ENCODE data around the gene C1orf141. TPM values are rescaled to one million over a fixed set of nuclear protein-coding genes. Genes with fewer than 3 reads are reported as not detected.

Gene C1orf141
- total and polyA plus RNA-seq, 9 of the 15 experiments (the other 6 are each of a cell fraction or from before 2014, with no cell fraction given) = not detected

- H3K4me2 ChIP-seq (ENCODE audit: insufficient read depth, low read length) = no peak overlapping the region
- H3K4me1 ChIP-seq (replicated peaks in 1 of 2; ENCODE audit: control insufficient read depth in 2 of 2, insufficient read depth in 2 of 2, low read length in 2 of 2) = peaks cover 12 to 15% of the 10 kb centered on the region in 2 experiments; a peak in 3 of 5 replicates
- intact Hi-C loops (cut with micrococcal nuclease) (no loop called here), in situ Hi-C loops (cut with MboI) (loop anchor here (5.0 kb wide), 1 partner anchor 49 kb away; no protein-coding TSS in a partner anchor)
- ATAC-seq = no peak
- H3K27me3 ChIP-seq (ENCODE audit: control insufficient read depth in 2 of 2, insufficient read depth in 2 of 2, low read length in 2 of 2) = no peaks in the 10 kb centered on the region
- no TSS peak for BruUV-seq (replicated peaks)
- no peak overlapping the region for H2AFZ ChIP-seq (ENCODE audit: low read depth, low read length)
- no peaks in the 10 kb centered on the region for H3K36me3 ChIP-seq (ENCODE audit: control insufficient read depth, insufficient read depth, low read length)
- H3K9me3 ChIP-seq (replicated peaks; ENCODE audit: control insufficient read depth, insufficient read depth, low read depth, low read length) = no peaks in the 10 kb centered on the region
- no peak overlapping the region for H3K27ac ChIP-seq (ENCODE audit: extremely low read depth, low read depth, low read length)
- H3K9ac ChIP-seq (ENCODE audit: insufficient read depth in 1 of 2, low read depth in 2 of 2, low read length in 2 of 2) = no peak overlapping the region
- H3K79me2 ChIP-seq (ENCODE audit: control insufficient read depth, insufficient read depth, low read length) = peaks cover 5% of the 10 kb centered on the region
- 55% methylated on average over 1 of the region's 1 CpG for WGBS (ENCODE audit: insufficient coverage, low coverage, missing lambda C conversion rate)
- CTCF ChIA-PET (ENCODE audit: low intra/inter-chr PET ratio) = no interaction called here
- no peaks in the 10 kb centered on the region for H3K9me1 ChIP-seq (ENCODE audit: control insufficient read depth, insufficient read depth, low read length)
- POLR2A ChIA-PET = no interaction called here
- H3K4me3 ChIP-seq = no peak overlapping the region
- FAIRE-seq = no peak
- H4K20me1 ChIP-seq (replicated peaks; ENCODE audit: control insufficient read depth, insufficient read depth, low read length) = no peaks in the 10 kb centered on the region
- TF ChIP-seq TSHZ1 (CRISPR knock-in tag; IDR thresholded peaks at IDR 0.05) = no peak
- TF ChIP-seq KLF6 (CRISPR knock-in tag; IDR thresholded peaks at IDR 0.05; ENCODE audit: borderline replicate concordance) = no peak
- TF ChIP-seq SMAD3 (CRISPR knock-in tag; conservative IDR thresholded peaks at IDR 0.05) = no peak
- TF ChIP-seq, protein P1, sequence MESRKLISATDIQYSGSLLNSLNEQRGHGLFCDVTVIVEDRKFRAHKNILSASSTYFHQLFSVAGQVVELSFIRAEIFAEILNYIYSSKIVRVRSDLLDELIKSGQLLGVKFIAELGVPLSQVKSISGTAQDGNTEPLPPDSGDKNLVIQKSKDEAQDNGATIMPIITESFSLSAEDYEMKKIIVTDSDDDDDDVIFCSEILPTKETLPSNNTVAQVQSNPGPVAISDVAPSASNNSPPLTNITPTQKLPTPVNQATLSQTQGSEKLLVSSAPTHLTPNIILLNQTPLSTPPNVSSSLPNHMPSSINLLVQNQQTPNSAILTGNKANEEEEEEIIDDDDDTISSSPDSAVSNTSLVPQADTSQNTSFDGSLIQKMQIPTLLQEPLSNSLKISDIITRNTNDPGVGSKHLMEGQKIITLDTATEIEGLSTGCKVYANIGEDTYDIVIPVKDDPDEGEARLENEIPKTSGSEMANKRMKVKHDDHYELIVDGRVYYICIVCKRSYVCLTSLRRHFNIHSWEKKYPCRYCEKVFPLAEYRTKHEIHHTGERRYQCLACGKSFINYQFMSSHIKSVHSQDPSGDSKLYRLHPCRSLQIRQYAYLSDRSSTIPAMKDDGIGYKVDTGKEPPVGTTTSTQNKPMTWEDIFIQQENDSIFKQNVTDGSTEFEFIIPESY (CRISPR knock-in tag; IDR thresholded peaks at IDR 0.05) = no peak
- no peak for DNase-seq (ENCODE audit: extremely low read depth in 1 of 4, low spot score in 3 of 4)
Measured at GRCh38 chr1:67058242-67058641, 76.5 kb downstream of the C1orf141 start.
